Osteoblast (primary cell): ENCODE results near the gene BRCA2. TPM values are rescaled to one million over a fixed set of nuclear protein-coding genes. Genes with fewer than 3 reads are reported as not detected.

Source experiments
- DNase-seq: peaks from one replicate; pipeline ENCODE4 v3.0.0; 2011; ENCODE audit warnings: low spot score, mixed read lengths; ENCODE audit not compliant: insufficient read length; ENCODE audit errors: missing footprints
- H2AFZ ChIP-seq: 2 replicates; pipeline ENCODE4 v1.6.0; 2011; ENCODE audit warnings: mild to moderate bottlenecking, low read length
- H3K27ac ChIP-seq: 2 replicates; pipeline ENCODE4 v1.5.1; 2011; ENCODE audit warnings: mild to moderate bottlenecking, low read depth, low read length, moderate library complexity
- H3K27me3 ChIP-seq: 2 replicates; pipeline ENCODE4 v1.6.0; 2012; ENCODE audit warnings: mild to moderate bottlenecking, control low read depth, inconsistent platforms, low read length, moderate library complexity; ENCODE audit not compliant: insufficient read depth
- H3K36me3 ChIP-seq: 2 replicates; pipeline ENCODE4 v1.5.1; 2011; ENCODE audit warnings: mild to moderate bottlenecking, low read length, control low read depth, moderate library complexity; ENCODE audit not compliant: insufficient read depth
- H3K4me1 ChIP-seq: 2 replicates; pipeline ENCODE4 v1.5.1; 2011; ENCODE audit warnings: mild to moderate bottlenecking, low read length, control low read depth, moderate library complexity; ENCODE audit not compliant: insufficient read depth
- H3K4me2 ChIP-seq: 2 replicates; pipeline ENCODE4 v1.6.0; 2011; ENCODE audit warnings: mild to moderate bottlenecking, low read length; ENCODE audit not compliant: insufficient read depth
- H3K4me3 ChIP-seq: fragments of 200-600 bp; sonication (generic); 3 replicates; pipeline ENCODE4 v1.5.1; 2012; ENCODE audit warnings: mild to moderate bottlenecking, low read length, inconsistent platforms; ENCODE audit not compliant: insufficient read depth
- H3K79me2 ChIP-seq: 2 replicates; pipeline ENCODE4 v1.6.0; 2012; ENCODE audit warnings: mild to moderate bottlenecking, low read length, control low read depth, inconsistent platforms; ENCODE audit not compliant: insufficient read depth
- H3K9me3 ChIP-seq: 2 replicates; pipeline ENCODE4 v1.5.1; 2011; ENCODE audit warnings: low read depth, low read length, control low read depth
- H4K20me1 ChIP-seq: 2 replicates; pipeline ENCODE4 v1.6.0; 2012; ENCODE audit warnings: mild to moderate bottlenecking, low read length, control low read depth; ENCODE audit not compliant: insufficient read depth
- small RNA-seq: library from RNA; depleted of rRNA; stranded (forward); fragments of <200 nt; gene quantifications from one replicate; pipeline ENCODE3, GENCODE V24; 2012
- total RNA-seq: library from RNA; depleted of rRNA; stranded (reverse); fragments of >200 nt; gene quantifications from 2 replicates; pipeline ENCODE4 v1.2.3, GENCODE V29; 2012
- TF ChIP-seq, protein P1 (sequence below): IDR thresholded peaks from 2 replicates; pipeline ENCODE4 v1.5.1; 2011; ENCODE audit warnings: mild to moderate bottlenecking, low read depth, low read length, moderate library complexity; ENCODE audit errors: extremely low read depth

BRCA2 gene
- total RNA-seq, 1 donor, result 4.7 TPM

DNA sequence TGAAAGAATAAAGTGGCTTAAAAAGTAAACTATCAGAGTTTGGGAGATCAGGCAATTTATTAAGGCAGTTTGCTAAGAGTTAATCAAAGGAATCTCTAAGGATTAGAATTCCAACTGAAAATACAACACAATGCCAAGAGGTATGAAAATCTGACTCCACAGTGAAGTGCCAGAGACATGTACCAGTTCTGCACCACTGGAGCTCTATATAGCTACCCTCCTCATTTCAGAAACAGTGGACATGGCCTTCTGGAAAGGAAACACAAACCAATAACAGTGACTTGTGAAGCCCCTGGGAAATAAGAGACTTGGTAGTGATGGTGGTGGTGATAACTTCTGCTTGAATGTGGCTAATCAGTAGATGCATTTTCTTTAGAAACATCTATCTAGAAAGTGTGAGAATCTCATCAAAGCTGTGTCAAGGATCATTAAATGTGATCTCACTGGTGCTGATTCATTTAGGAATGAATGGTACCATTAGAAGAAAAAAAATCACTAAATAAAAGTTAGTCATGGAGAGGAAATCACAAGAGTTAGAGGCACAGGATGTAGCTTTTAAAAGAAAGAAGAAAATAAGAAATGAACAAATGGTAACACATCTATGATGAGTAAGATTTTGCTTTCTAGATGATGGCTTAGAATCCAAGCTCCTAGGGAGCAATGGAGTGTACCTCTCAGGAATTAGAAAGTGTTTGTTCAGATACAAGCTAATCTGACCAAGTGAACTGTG lies 132.8 kb downstream of the BRCA2 start:
- Histone ChIP-seq H3K4me3 (no peak overlapping the region), H4K20me1 (no peaks in the 10 kb centered on the region), H3K27ac (no peak overlapping the region), H2AFZ (no peak overlapping the region), H3K4me1 (no peaks in the 10 kb centered on the region), H3K79me2 (no peaks in the 10 kb centered on the region), H3K9me3 (no peaks in the 10 kb centered on the region), H3K36me3 (no peaks in the 10 kb centered on the region), H3K27me3 (no peaks in the 10 kb centered on the region), H3K4me2 (no peak overlapping the region)
- TF ChIP-seq, protein P1, sequence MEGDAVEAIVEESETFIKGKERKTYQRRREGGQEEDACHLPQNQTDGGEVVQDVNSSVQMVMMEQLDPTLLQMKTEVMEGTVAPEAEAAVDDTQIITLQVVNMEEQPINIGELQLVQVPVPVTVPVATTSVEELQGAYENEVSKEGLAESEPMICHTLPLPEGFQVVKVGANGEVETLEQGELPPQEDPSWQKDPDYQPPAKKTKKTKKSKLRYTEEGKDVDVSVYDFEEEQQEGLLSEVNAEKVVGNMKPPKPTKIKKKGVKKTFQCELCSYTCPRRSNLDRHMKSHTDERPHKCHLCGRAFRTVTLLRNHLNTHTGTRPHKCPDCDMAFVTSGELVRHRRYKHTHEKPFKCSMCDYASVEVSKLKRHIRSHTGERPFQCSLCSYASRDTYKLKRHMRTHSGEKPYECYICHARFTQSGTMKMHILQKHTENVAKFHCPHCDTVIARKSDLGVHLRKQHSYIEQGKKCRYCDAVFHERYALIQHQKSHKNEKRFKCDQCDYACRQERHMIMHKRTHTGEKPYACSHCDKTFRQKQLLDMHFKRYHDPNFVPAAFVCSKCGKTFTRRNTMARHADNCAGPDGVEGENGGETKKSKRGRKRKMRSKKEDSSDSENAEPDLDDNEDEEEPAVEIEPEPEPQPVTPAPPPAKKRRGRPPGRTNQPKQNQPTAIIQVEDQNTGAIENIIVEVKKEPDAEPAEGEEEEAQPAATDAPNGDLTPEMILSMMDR, result no peak
- DNase-seq, result no peak

DNA sequence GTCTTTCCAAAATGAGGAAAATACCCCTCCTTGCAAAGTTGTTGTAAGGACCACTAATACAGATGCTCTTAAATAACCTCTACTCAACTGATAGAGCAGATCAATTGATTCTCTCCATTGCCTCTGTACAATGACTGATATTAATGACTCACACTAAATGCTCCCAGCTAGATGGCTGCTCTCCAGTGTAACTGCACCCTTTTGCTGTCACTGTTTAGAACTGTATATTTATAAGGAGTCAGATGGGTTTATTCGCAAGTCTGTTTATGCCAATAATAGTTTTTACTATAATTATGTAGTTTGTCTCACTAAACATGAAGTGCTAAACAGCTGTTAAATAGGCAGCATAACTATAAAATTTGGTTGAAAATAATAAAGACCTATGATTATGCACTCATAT lies 133.7 kb downstream of the BRCA2 start:
- Histone ChIP-seq H4K20me1 (no peaks in the 10 kb centered on the region), H3K27ac (no peak overlapping the region), H3K9me3 (no peaks in the 10 kb centered on the region), H3K4me3 (no peak overlapping the region), H3K79me2 (no peaks in the 10 kb centered on the region), H3K4me1 (no peaks in the 10 kb centered on the region), H2AFZ (no peak overlapping the region), H3K4me2 (no peak overlapping the region), H3K36me3 (no peaks in the 10 kb centered on the region), H3K27me3 (no peaks in the 10 kb centered on the region)
- no peak for DNase-seq
- TF ChIP-seq, protein P1, result no peak

Small RNA genes within 50 kb of the gene (small RNA-seq; reads per million reads assigned to genes)
- not detected for gene RF00190

Other genes with a start within 250 kb of the BRCA2 start
- not detected in 2 replicates for gene ZAR1L, start 145 bp upstream of the BRCA2 start, total RNA-seq
- gene N4BP2L1, start 112.6 kb downstream of the BRCA2 start, total RNA-seq, result 11.2 and 14.4 TPM in 2 replicates
- gene N4BP2L2, start 223.3 kb downstream of the BRCA2 start, total RNA-seq, result 178 and 183 TPM in 2 replicates